Keratinocyte (primary cell): Measurements from ENCODE around the gene SCAI. TPM values are rescaled to one million over a fixed set of nuclear protein-coding genes. Genes with fewer than 3 reads are reported as not detected.

Experiments used
- DNase-seq: peaks from one replicate; pipeline ENCODE4 v3.0.0-alpha.2; 2011; ENCODE audit warnings: low read depth, missing footprints, low spot score
- FAIRE-seq: peaks from 2 replicates; lab custom pipeline; 2011; peaks lifted over from hg19 to GRCh38; lab: Jason Lieb, UNC
- H2AFZ ChIP-seq: 2 replicates; pipeline ENCODE4 v1.6.0; 2012; ENCODE audit warnings: low read length, control low read depth, inconsistent platforms; ENCODE audit not compliant: control insufficient read depth
- H3K27ac ChIP-seq: 2 replicates; pipeline ENCODE4 v1.5.1; 2011; ENCODE audit warnings: low read length; ENCODE audit not compliant: control insufficient read depth, insufficient read depth
- H3K27me3 ChIP-seq: 3 replicates; pipeline ENCODE4 v1.6.0; 2011; ENCODE audit warnings: low read length; ENCODE audit not compliant: control insufficient read depth, insufficient read depth; ENCODE audit errors: extremely low read depth
- H3K36me3 ChIP-seq, 2 experiments: 2 replicates in 1 of 2; 3 replicates in 1 of 2; pipeline ENCODE4 v1.5.1; 2011; ENCODE audit warnings: low read length in 2 of 2, mild to moderate bottlenecking in 1 of 2; ENCODE audit not compliant: control insufficient read depth in 2 of 2, insufficient read depth in 2 of 2; ENCODE audit errors: extremely low read depth in 1 of 2
- H3K4me1 ChIP-seq: 3 replicates; pipeline ENCODE4 v1.5.1; 2011; ENCODE audit warnings: low read length; ENCODE audit not compliant: control insufficient read depth, insufficient read depth; ENCODE audit errors: extremely low read depth
- H3K4me2 ChIP-seq: 3 replicates; pipeline ENCODE4 v1.6.0; 2011; ENCODE audit warnings: low read depth, low read length; ENCODE audit not compliant: control insufficient read depth, insufficient read depth; ENCODE audit errors: extremely low read depth
- H3K4me3 ChIP-seq, 3 experiments: fragments of 200-600 bp in 1 of 3; sonication (generic) in 1 of 3; 2 replicates in 2 of 3; 3 replicates in 1 of 3; pipeline ENCODE4 v1.5.1; 2011 to 2016; ENCODE audit warnings: low read length in 3 of 3, mild to moderate bottlenecking in 3 of 3, control low read depth in 2 of 3, inconsistent platforms in 1 of 3, low read depth in 1 of 3, mixed read lengths in 1 of 3, mixed run types in 1 of 3, moderate library complexity in 1 of 3; ENCODE audit not compliant: control insufficient read depth in 2 of 3, insufficient read depth in 2 of 3; ENCODE audit errors: extremely low read depth in 1 of 3
- H3K79me2 ChIP-seq: 2 replicates; pipeline ENCODE4 v1.6.0; 2012; ENCODE audit warnings: low read length; ENCODE audit not compliant: control insufficient read depth, insufficient read depth
- H3K9ac ChIP-seq: 3 replicates; pipeline ENCODE4 v1.6.0; 2011; ENCODE audit warnings: low read length; ENCODE audit not compliant: control insufficient read depth, insufficient read depth; ENCODE audit errors: extremely low read depth
- H3K9me1 ChIP-seq: 3 replicates; pipeline ENCODE4 v1.6.0; 2011; ENCODE audit warnings: low read length; ENCODE audit not compliant: control insufficient read depth, insufficient read depth; ENCODE audit errors: extremely low read depth
- H3K9me3 ChIP-seq: 2 replicates; pipeline ENCODE4 v1.5.1; 2012; ENCODE audit warnings: low read depth, low read length; ENCODE audit not compliant: control insufficient read depth
- H4K20me1 ChIP-seq: 3 replicates; pipeline ENCODE4 v1.6.0; 2011; ENCODE audit warnings: low read length; ENCODE audit not compliant: control insufficient read depth, insufficient read depth; ENCODE audit errors: extremely low read depth
- EZH2 ChIP-seq: IDR thresholded peaks from one replicate; pipeline ENCODE4 v1.6.1; 2012; ENCODE audit warnings: inconsistent platforms, mild to moderate bottlenecking, low read length, moderate library complexity
- dilution Hi-C: fragments of 300-500 bp; cut with MboI; formaldehyde crosslinking; loops from one replicate; pipeline ENCODE4 v1.7.0; 2020; ENCODE audit warnings: low sequenced_read_pairs; ENCODE audit not compliant: extremely low pct_ligation_motif_present
- polyA plus RNA-seq, 5 experiments: library from polyadenylated mRNA; depleted of rRNA in 3 of 5; stranded (reverse) in 3 of 5; stranded (forward) in 1 of 5; unstranded in 1 of 5; fragments of >200 nt; gene quantifications; 1 replicate in 1 of 5; 2 replicates in 3 of 5; 3 replicates in 1 of 5; pipeline versions ENCODE4 v1.2.1 to v1.2.3, GENCODE V29; 2011 to 2012; ENCODE audit warnings: missing spikeins in 2 of 5, low read depth in 1 of 5, low replicate concordance in 1 of 5
- TF ChIP-seq, protein P1 (sequence below), 3 experiments: IDR thresholded peaks in 1 of 3; conservative IDR thresholded peaks in 1 of 3; optimal IDR thresholded peaks in 1 of 3; 2 replicates in 2 of 3; 3 replicates in 1 of 3; pipeline versions ENCODE3 to v1.5.1; 2011; ENCODE audit warnings: low read length in 3 of 3, mild to moderate bottlenecking in 3 of 3, moderate library complexity in 2 of 3, control low read depth in 1 of 3, inconsistent platforms in 1 of 3; ENCODE audit not compliant: insufficient read depth in 2 of 3; ENCODE audit errors: extremely low read depth in 1 of 3

The SCAI gene
- polyA plus RNA-seq, 1 donor (not counting 4 experiments of a cell fraction or from before 2014, with no cell fraction given): 3.0 TPM

DNA sequence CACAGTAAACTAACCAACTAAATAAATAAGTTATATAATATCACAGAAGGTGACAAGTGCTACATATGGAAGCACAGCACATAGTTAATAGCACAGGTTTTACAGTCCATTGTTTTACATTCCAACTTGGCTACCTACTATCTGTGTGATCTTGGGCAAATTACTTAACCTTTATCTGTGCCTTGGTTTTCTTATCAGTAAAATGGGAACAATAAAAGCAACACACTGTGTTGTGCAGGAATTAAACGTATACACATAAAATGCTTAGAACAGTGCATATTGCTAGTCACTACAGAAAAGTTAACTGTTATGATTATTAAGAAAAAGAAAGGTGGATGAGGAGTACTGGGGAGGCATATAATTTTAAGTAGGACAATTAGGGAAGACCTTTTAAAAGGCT is 159.6 kb downstream of the SCAI start:
- Histone ChIP-seq H3K4me1 (no peaks in the 10 kb centered on the region), H4K20me1 (no peaks in the 10 kb centered on the region), H3K27ac (no peak overlapping the region), H3K4me2 (no peak overlapping the region), H3K36me3 (peaks cover 0 to 3% of the 10 kb centered on the region in 2 experiments), H3K4me3 (no peak overlapping the region), H3K9ac (no peak overlapping the region), H2AFZ (no peak overlapping the region), H3K79me2 (no peaks in the 10 kb centered on the region), H3K9me1 (no peaks in the 10 kb centered on the region), H3K9me3 (no peaks in the 10 kb centered on the region), H3K27me3 (no peaks in the 10 kb centered on the region)
- no peak for TF ChIP-seq EZH2
- FAIRE-seq: no peak
- DNase-seq: no peak
- dilution Hi-C loops: no loop called here

DNA sequence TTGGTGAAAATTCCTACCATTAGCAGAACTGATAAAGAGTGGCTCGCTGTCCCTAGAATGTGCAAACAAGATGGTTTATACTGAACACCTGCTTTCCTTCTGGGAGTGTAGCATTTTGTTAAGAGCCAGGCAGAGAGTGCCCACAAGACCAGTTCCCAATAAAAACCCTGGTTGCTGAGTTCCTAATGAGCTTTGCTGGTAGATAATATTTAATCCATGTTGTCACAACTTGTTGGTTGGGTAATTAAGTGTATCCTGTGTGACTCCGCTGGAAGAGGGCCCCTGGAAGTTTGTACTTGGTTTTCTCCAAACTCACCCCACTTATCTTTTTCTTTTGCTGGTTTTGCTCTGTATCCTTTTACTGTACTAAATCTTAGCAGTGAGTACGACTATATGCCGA is 162.9 kb downstream of the SCAI start:
- Histone ChIP-seq H3K9me3 (no peaks in the 10 kb centered on the region), H3K9ac (no peak overlapping the region), H3K4me3 (no peak overlapping the region), H3K4me2 (no peak overlapping the region), H3K36me3 (peaks cover 0 to 3% of the 10 kb centered on the region in 2 experiments), H3K27me3 (no peaks in the 10 kb centered on the region), H3K27ac (no peak overlapping the region), H3K9me1 (no peaks in the 10 kb centered on the region), H2AFZ (no peak overlapping the region), H3K4me1 (no peaks in the 10 kb centered on the region), H3K79me2 (no peaks in the 10 kb centered on the region), H4K20me1 (no peaks in the 10 kb centered on the region)
- no peak for TF ChIP-seq EZH2
- TF ChIP-seq, protein P1, sequence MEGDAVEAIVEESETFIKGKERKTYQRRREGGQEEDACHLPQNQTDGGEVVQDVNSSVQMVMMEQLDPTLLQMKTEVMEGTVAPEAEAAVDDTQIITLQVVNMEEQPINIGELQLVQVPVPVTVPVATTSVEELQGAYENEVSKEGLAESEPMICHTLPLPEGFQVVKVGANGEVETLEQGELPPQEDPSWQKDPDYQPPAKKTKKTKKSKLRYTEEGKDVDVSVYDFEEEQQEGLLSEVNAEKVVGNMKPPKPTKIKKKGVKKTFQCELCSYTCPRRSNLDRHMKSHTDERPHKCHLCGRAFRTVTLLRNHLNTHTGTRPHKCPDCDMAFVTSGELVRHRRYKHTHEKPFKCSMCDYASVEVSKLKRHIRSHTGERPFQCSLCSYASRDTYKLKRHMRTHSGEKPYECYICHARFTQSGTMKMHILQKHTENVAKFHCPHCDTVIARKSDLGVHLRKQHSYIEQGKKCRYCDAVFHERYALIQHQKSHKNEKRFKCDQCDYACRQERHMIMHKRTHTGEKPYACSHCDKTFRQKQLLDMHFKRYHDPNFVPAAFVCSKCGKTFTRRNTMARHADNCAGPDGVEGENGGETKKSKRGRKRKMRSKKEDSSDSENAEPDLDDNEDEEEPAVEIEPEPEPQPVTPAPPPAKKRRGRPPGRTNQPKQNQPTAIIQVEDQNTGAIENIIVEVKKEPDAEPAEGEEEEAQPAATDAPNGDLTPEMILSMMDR (optimal IDR thresholded peaks at IDR 0.05 in 1 of 3, IDR thresholded peaks at IDR 0.05 in 1 of 3, conservative IDR thresholded peaks at IDR 0.05 in 1 of 3; ENCODE audit: extremely low read depth in 1 of 3, insufficient read depth in 2 of 3, low read length in 3 of 3): no peak
- DNase-seq (no peak), FAIRE-seq (no peak)
- dilution Hi-C loops: no loop called here

DNA sequence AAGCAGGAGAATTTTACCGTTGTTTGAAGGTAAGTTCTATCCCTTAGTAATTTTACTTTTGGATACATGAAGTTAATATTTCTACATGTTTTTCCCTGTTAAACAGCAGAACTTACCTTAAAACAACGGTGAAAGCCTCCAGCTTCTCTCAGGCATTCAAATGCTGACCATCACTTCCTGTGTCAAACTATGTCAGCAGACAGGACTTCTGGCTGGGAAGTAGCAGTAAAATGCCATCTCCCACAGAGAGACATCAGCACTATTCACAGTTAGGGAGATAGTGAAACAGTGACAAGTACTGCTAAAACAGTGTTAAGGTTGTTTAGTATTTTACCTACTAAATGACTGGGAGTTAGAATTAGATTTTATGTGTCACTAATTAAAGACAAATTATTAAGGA is 168.2 kb downstream of the SCAI start:
- H4K20me1 ChIP-seq: no peaks in the 10 kb centered on the region
- no peak overlapping the region for H3K9ac ChIP-seq
- TF ChIP-seq, protein P1 (optimal IDR thresholded peaks at IDR 0.05 in 1 of 3, IDR thresholded peaks at IDR 0.05 in 1 of 3, conservative IDR thresholded peaks at IDR 0.05 in 1 of 3; ENCODE audit: extremely low read depth in 1 of 3, insufficient read depth in 2 of 3, low read length in 3 of 3): no peak
- no peak for TF ChIP-seq EZH2
- no peaks in the 10 kb centered on the region for H3K4me1 ChIP-seq
- dilution Hi-C loops: no loop called here
- no peak overlapping the region for H3K4me2 ChIP-seq
- H3K9me1 ChIP-seq: no peaks in the 10 kb centered on the region
- DNase-seq (no peak), FAIRE-seq (no peak)
- H3K36me3 ChIP-seq: peaks cover 0 to 2% of the 10 kb centered on the region in 2 experiments
- H3K79me2 ChIP-seq: no peaks in the 10 kb centered on the region
- H3K27ac ChIP-seq: no peak overlapping the region
- no peaks in the 10 kb centered on the region for H3K27me3 ChIP-seq
- H3K9me3 ChIP-seq: no peaks in the 10 kb centered on the region
- H2AFZ ChIP-seq: no peak overlapping the region
- H3K4me3 ChIP-seq: no peak overlapping the region
